SK-N-MC (cell line): ENCODE results near the gene PMM1.

Experiments
- DNase-seq: peaks from one replicate; pipeline ENCODE4 v3.0.0-alpha.2; 2011; ENCODE audit warnings: low read depth, low spot score
- H3K27ac ChIP-seq: fragments of 200-600 bp; sonication (generic); 2 replicates; pipeline ENCODE4 v1.5.1; 2016; ENCODE audit warnings: mixed run types
- H3K36me3 ChIP-seq: fragments of 200-600 bp; sonication (generic); 2 replicates; pipeline ENCODE4 v1.6.1; 2017; ENCODE audit warnings: antibody characterized with exemption, low read length, mixed read lengths; ENCODE audit not compliant: insufficient read depth
- H3K4me3 ChIP-seq: fragments of 200-600 bp; sonication (generic); 2 replicates; pipeline ENCODE4 v1.5.1; 2016
- H3K9ac ChIP-seq: fragments of 200-600 bp; sonication (generic); 2 replicates; pipeline ENCODE4 v1.8.0; 2017; ENCODE audit warnings: mixed run types, mixed read lengths; ENCODE audit not compliant: insufficient read length
- H3K9me3 ChIP-seq: fragments of 200-600 bp; sonication (generic); 2 replicates; pipeline ENCODE4 v1.6.1; 2017; ENCODE audit warnings: low read depth, mild to moderate bottlenecking, antibody characterized with exemption, low read length, moderate library complexity, mixed read lengths
- EZH2 ChIP-seq: fragments of 200-600 bp; sonication (generic); IDR thresholded peaks from one replicate; pipeline ENCODE4 v1.6.1; 2017; ENCODE audit warnings: antibody characterized with exemption
- FOXP2 ChIP-seq: optimal IDR thresholded peaks from 2 replicates; pipeline ENCODE3; 2011; ENCODE audit warnings: mild to moderate bottlenecking, moderate library complexity; ENCODE audit not compliant: insufficient read depth; ENCODE audit errors: extremely low read length, control extremely low read depth
- POLR2AphosphoS5 ChIP-seq: IDR thresholded peaks from 2 replicates; pipeline ENCODE4 v1.6.1; 2012; ENCODE audit warnings: mild to moderate bottlenecking, low read depth, low read length, borderline replicate concordance

The PMM1 gene

DNA sequence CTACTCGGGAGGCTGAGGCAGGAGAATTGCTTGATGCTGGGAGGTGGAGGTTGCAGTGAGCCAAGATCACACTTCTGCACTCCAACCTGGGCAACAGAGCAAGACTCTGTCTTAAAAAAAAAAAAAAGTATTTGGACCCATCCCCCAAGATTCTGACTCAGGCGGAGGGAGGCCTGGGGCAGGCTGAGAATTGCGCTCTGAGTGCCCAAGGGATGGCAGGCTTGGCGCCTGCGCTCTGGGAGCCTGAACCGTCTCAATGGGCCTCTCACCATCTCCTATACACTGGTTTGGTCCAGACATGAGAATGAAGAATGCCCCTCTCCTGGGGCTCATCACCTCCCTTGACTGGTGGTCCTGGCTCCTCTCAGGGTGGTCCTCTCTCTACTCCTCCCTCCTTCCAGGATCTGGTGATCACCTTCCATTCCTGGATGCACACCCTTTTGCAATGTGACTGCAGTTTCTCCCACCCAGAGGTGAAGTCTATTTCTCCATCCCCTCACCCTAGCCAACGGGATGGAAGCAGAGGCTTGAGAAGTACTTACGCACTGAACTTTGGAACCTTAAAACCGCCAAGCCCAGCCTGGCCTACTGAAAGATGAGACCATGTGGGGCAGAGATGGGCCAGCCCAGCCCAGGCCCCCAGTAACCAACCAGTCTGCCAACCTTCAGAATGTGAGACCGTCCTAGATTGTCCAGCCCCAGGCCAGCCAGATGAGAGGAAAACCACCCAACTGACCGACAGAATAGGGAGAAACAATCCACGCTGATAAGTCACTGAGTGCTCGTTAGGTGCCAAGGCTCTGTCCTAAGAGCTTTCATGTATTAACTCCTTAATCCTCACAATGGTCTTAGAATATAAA is 50.3 kb downstream of the PMM1 start:
- Histone ChIP-seq H3K36me3 (peaks cover 31% of the 10 kb centered on the region), H3K4me3 (no peak overlapping the region), H3K27ac (0 out of 2 replicates have a peak overlapping the region, but pooled peaks have one; percentile 13), H3K9me3 (no peaks in the 10 kb centered on the region), H3K9ac (no peak overlapping the region)
- DNase-seq, result no peak
- TF ChIP-seq EZH2 (no peak), POLR2AphosphoS5 (no peak), FOXP2 (no peak)

DNA sequence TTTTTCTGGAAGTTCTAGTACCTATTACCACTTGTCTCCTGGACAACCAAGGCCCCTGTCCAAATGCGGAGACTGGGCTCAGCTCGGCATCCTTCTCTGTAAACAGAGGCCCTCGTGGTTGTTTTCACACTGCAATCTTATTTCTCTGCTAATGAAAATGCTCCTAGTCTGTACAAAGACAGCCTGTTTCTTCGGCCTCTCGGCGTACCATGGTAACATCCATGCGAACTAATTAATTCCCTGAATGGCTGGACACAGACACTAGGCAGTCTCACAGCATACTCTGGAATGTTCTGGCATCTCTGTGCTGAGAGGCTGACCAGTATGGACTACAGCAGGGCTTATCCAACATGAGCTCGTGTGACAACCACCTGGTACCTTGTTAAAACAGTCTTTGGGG is 51.1 kb downstream of the PMM1 start:
- peaks cover 31% of the 10 kb centered on the region for H3K36me3 ChIP-seq
- H3K27ac ChIP-seq, result no peak overlapping the region
- no peak overlapping the region for H3K4me3 ChIP-seq
- DNase-seq, result no peak
- TF ChIP-seq EZH2 (no peak), FOXP2 (no peak), POLR2AphosphoS5 (no peak)
- no peak overlapping the region for H3K9ac ChIP-seq
- H3K9me3 ChIP-seq, result no peaks in the 10 kb centered on the region

DNA sequence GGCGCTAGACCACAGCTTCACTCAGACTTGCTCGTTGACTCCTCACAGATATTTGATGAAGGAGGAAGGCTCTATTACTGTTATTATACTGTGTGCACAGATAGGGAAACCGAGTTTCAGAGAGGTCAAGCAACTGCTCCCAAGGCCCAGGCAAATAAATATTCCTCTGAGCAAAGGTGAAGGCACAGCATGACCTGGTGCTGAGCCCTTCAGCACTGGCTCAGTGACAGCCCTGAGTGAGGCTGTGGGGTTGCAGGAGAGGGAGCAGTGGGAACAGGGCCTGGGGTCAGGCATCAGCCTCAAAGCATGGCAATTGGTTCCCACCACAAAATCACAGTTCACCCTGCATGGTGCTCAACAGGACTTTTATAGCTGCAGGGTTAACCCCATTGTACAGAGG is 52.4 kb downstream of the PMM1 start:
- Histone ChIP-seq H3K9ac (no peak overlapping the region), H3K27ac (no peak overlapping the region), H3K9me3 (no peaks in the 10 kb centered on the region), H3K4me3 (no peak overlapping the region), H3K36me3 (peaks cover 41% of the 10 kb centered on the region)
- DNase-seq, result no peak
- TF ChIP-seq EZH2 (no peak), FOXP2 (no peak), POLR2AphosphoS5 (no peak)

DNA sequence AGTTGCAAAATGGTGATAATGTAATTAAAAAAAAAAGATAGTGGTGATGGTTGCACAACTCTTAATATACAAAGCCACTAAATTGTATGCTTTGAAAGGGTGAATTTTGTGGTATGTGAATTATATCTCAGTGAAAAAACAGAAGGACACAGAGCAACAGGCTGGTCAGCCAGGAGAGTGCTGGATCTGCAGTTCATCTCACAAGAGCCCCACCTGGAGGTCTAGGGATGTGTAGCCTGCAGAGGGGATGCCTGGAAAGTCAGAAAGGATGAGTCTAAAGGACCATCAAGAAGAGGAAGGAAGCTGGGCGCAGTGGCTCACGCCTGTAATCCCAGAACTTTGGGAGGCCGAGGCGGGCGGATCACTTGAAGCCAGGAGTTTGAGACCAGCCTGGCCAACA is 54.4 kb downstream of the PMM1 start:
- H3K9ac ChIP-seq, result no peak overlapping the region
- H3K27ac ChIP-seq, result no peak overlapping the region
- no peak for DNase-seq
- TF ChIP-seq EZH2 (no peak), POLR2AphosphoS5 (no peak)
- peaks cover 49% of the 10 kb centered on the region for H3K36me3 ChIP-seq
- H3K9me3 ChIP-seq, result no peaks in the 10 kb centered on the region
- H3K4me3 ChIP-seq, result no peak overlapping the region

DNA sequence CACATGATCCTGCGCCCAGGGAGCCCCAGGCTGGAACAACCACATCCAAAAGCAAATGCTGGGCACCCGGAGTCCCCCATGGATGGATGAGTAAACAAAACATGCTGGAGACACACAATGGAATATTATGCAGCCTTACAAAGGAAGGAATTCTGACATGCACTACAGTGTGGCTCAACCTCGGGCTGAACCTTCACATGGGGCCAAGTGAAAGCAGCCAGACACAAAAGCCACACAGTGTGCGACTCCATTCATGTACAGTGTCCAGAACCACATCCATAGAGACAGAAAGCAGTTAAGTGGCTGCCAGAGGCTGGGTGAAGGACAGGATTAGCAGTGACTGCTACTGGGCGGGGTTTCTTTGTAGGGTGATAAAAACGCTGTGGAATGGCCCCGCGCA is 55.4 kb downstream of the PMM1 start:
- TF ChIP-seq FOXP2 (no peak), EZH2 (no peak), POLR2AphosphoS5 (no peak)
- no peak for DNase-seq
- H3K27ac ChIP-seq, result no peak overlapping the region
- H3K36me3 ChIP-seq, result peaks cover 42% of the 10 kb centered on the region
- H3K9me3 ChIP-seq, result no peaks in the 10 kb centered on the region
- H3K4me3 ChIP-seq, result no peak overlapping the region
- H3K9ac ChIP-seq, result no peak overlapping the region

DNA sequence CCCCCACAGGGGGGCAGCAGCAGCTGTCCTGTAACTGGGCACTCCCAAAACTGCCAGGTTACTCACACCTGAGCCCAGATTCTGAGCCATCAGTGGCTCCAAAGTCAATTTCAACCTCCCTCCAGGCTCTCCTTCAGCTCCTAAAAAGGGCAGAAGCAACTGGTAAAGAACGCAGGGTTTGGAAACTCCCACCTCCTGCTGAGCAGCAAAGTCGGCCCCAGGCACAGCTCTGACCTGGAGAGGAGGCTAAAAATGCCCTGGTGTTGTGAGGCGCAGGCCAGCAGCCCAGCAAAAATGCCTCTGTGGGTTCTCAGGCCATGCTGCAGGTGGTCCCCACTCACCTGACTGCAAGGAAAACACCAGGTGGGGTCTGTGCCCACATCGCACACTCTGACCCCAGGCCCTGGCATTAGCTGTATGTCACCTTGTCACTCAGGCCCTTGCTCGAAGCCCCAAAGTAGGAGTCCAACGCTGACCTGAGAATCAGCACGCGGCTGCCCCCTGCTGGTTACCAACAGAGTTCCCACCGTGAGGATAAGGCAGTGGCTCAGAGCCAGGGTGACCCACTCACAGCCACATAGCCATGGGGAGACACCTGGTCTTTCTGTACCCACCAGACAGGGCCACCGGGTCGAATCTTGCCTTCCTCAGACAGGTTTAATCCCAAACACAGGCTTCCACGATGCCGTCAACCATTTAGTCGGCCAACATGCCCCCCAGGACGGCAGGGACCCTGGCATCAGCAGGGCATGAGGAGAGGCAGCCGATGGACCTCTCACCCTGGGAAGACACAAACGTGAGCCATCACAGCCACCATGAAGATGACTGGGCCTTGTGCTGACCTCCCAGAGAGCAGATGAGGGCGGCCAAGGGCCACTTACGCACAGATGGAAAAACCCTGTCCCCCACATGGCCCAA is 56.5 kb downstream of the PMM1 start:
- no peak for DNase-seq
- Histone ChIP-seq H3K4me3 (no peak overlapping the region), H3K9me3 (no peaks in the 10 kb centered on the region), H3K27ac (no peak overlapping the region), H3K36me3 (peaks cover 45% of the 10 kb centered on the region), H3K9ac (no peak overlapping the region)
- TF ChIP-seq FOXP2 (no peak), POLR2AphosphoS5 (no peak), EZH2 (no peak)

DNA sequence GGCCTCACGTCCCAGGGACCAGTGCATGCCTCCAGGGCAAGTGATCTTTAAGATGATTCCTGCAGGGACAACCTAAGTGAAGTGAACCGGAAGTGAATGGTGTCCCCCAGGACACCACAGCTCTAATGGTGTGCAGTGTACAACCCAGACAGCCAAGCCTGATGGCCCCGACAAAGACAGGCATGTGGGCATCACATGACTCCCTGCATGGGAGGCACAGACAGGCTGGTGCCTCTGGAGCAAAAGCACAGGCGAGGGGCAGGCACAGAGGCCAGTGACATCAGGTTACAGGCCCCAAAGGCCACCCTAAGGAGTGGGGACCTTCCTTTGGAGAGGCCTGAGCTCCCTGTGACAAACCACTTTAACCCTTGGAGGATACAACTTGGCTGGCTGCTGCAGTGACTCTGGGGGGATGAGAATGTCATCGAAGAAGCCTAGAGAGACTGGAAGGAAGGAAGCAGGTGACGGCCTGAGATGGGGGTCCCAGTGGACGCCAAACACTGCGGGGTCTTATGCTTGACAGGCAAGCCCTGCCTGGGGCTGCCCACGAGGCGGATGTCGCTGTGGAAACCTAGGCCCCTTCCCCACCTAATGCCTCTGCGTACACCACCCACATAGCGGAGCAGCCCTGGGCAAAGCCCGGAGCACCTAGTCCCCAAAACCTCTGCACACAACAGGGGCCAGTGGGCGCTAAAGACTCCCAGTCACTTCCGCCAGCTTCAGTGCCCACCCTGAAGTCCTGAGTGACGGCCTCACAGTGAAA is 57.7 kb downstream of the PMM1 start:
- H3K4me3 ChIP-seq, result no peak overlapping the region
- peaks cover 56% of the 10 kb centered on the region for H3K36me3 ChIP-seq
- no peaks in the 10 kb centered on the region for H3K9me3 ChIP-seq
- DNase-seq, result no peak
- TF ChIP-seq FOXP2, result no peak
- peak; percentile 23; the same call in 1 of the 2 replicates for TF ChIP-seq POLR2AphosphoS5
- no peak overlapping the region for H3K27ac ChIP-seq
- no peak overlapping the region for H3K9ac ChIP-seq
